ENCODE results near the gene FUCA1. TPM values are rescaled to one million over a fixed set of nuclear protein-coding genes. Genes with fewer than 3 reads are reported as not detected.

Gene FUCA1
- total RNA-seq, 1 experiment from 2014 or later = 20.7 TPM

GRCh38 chr1:23838401-23838866 lies 29.7 kb downstream of the FUCA1 start:
- Histone ChIP-seq H3K4me1 (ENCODE audit: control insufficient read depth in 1 of 2, insufficient read depth in 2 of 2, low read length in 2 of 2) (peaks cover 5 to 15% of the 10 kb centered on the region in 2 experiments; a peak in 3 of 4 replicates), H3K27me3 (ENCODE audit: insufficient read depth, low read length) (peaks cover 5% of the 10 kb centered on the region; the same call in 1 of the 2 replicates), H3K79me2 (ENCODE audit: insufficient read depth, low read length) (no peaks in the 10 kb centered on the region), H3K27ac (ENCODE audit: low read depth, low read length) (no peak overlapping the region), H3K4me2 (ENCODE audit: low read length) (peak overlapping the region; percentile 79), H2AFZ (ENCODE audit: low read depth, low read length, poor library complexity, severe bottlenecking) (peak overlapping the region; percentile 96), H3K36me3 (ENCODE audit: control insufficient read depth in 1 of 2, insufficient read depth in 2 of 2, low read length in 2 of 2) (no peaks in the 10 kb centered on the region), H3K9me2 (ENCODE audit: insufficient read depth) (no peaks in the 10 kb centered on the region), H3K4me3 (replicated peaks in 1 of 2; ENCODE audit: low read depth in 1 of 2, low read length in 2 of 2) (peak overlapping the region; percentile 19 to 48), H3K9ac (ENCODE audit: low read length) (no peak overlapping the region), H4K20me1 (ENCODE audit: insufficient read depth) (no peaks in the 10 kb centered on the region), H3K9me3 (ENCODE audit: control insufficient read depth in 1 of 2, insufficient read depth in 1 of 2, low read depth in 1 of 2, low read length in 2 of 2) (no peaks in the 10 kb centered on the region)
- TF ChIP-seq POLR2AphosphoS5 (IDR thresholded peaks at IDR 0.05; ENCODE audit: low read depth, low read length) = peak; percentile 39
- no peak for TF ChIP-seq ZNF274 (IDR thresholded peaks at IDR 0.05; ENCODE audit: low read depth, low read length)
- TF ChIP-seq SP1 (IDR thresholded peaks at IDR 0.05; ENCODE audit: low read depth) = peak; percentile 37; the same call in 1 of the 2 replicates
- TF ChIP-seq EZH2phosphoT487 (IDR thresholded peaks at IDR 0.05; ENCODE audit: borderline replicate concordance) = no peak
- TF ChIP-seq, protein P1, sequence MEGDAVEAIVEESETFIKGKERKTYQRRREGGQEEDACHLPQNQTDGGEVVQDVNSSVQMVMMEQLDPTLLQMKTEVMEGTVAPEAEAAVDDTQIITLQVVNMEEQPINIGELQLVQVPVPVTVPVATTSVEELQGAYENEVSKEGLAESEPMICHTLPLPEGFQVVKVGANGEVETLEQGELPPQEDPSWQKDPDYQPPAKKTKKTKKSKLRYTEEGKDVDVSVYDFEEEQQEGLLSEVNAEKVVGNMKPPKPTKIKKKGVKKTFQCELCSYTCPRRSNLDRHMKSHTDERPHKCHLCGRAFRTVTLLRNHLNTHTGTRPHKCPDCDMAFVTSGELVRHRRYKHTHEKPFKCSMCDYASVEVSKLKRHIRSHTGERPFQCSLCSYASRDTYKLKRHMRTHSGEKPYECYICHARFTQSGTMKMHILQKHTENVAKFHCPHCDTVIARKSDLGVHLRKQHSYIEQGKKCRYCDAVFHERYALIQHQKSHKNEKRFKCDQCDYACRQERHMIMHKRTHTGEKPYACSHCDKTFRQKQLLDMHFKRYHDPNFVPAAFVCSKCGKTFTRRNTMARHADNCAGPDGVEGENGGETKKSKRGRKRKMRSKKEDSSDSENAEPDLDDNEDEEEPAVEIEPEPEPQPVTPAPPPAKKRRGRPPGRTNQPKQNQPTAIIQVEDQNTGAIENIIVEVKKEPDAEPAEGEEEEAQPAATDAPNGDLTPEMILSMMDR (IDR thresholded peaks at IDR 0.05 in 2 of 3, conservative IDR thresholded peaks at IDR 0.05 in 1 of 3; ENCODE audit: borderline replicate concordance in 1 of 3, insufficient read depth in 1 of 3, low read depth in 2 of 3, low read length in 2 of 3) = 0 out of 6 replicates have a peak, but pooled peaks of 1 of the 3 experiments have one; percentile 2
- peak; percentile 53 for TF ChIP-seq EGR1 (IDR thresholded peaks at IDR 0.05; ENCODE audit: low read depth)
- TF ChIP-seq, protein P2, sequence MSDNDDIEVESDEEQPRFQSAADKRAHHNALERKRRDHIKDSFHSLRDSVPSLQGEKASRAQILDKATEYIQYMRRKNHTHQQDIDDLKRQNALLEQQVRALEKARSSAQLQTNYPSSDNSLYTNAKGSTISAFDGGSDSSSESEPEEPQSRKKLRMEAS (IDR thresholded peaks at IDR 0.05) = peak; percentile 51; the same call in 1 of the 2 replicates
- ATAC-seq = peak; percentile 99
- ChIA-PET RAD21 (ENCODE audit: low non-redundant PET in 1 of 2, low total read pairs in 2 of 2, uncharacterized antibody in 2 of 2, unreplicated experiment in 2 of 2) (interaction anchor here in 1 of 2 experiments (1.2 kb wide), 1 partner anchor 29 kb away, joined by 3 read pairs; no protein-coding TSS in a partner anchor), CTCF (no interaction called here), POLR2A (interaction anchor here (0.6 kb wide), 1 partner anchor 17 kb away, joined by 3 read pairs; no protein-coding TSS in a partner anchor)
- peak; percentile 8 for DNase-seq (ENCODE audit: low read depth, low spot score)
- BruUV-seq (replicated peaks) = no TSS peak
- intact Hi-C loops (cut with micrococcal nuclease) = no loop called here

Measured in HCT116 (cell line).